Renal cortical epithelial cell (primary cell): Measurements from ENCODE around the gene LGALSL. TPM values are rescaled to one million over a fixed set of nuclear protein-coding genes. Genes with fewer than 3 reads are reported as not detected.

Experiments
- DNase-seq: peaks from one replicate; pipeline ENCODE4 v3.0.0-alpha.2; 2011; ENCODE audit warnings: low read depth
- total RNA-seq: library from RNA; depleted of rRNA; stranded (reverse); fragments of >200 nt; gene quantifications from 2 replicates; pipeline ENCODE4 v1.2.3, GENCODE V29; 2014

LGALSL gene
- 4.6 and 16.0 TPM in 2 replicates for total RNA-seq

DNA sequence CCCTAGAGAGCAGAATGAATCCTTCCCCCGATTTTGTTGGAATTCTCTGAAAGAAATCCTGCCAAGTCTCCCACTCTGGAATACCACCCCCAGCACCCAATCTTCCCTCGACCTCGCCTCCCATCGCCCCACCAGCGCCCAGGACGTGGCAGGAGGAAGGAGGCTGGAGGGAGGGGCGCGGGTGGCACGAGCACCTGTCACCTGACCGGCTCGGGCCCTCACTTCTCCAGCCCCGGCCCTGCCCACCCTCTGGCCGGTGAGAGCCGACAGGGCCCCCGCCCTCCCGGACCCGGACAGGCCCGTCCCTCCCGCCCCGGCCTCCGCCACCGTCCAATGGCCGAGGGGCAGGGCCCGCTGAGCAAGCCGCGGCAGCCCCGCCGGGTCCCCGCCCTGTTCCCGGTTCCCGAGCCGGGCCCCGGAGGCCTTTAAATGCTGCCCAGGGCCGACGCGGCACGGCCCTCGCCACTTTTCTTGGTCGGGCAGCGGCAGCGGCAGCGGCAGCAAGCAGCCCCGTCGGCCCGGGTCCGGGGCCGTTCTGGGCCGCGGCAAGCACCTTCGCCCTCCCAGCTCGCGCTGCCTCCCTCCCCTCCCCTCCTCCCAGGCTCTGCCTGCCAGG, at the start of gene LGALSL:
Gene LGALSL, plus strand, starts transcription at position 393 of the 616 bp plus-strand sequence. CDS start 384 bp downstream, outside the sequence.
- DNase-seq, result no peak

DNA sequence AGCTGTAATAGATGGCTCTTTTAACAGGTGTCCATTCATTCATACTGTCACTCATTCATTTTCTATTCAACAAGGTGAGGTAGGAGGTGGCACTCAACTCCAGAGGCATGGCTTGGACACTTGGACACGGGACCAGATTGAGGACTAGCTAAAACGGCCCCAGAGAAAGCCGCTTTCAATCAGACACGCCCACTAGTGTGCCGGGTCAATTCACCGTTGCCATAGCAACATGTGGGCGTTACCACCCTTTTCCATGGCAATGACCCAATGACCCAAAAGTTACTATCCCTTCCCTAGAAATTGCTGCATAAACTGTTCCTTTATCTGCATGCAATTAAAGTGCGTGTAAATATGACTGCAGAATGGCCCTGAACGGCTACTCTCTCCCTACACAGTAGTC, 49.2 kb upstream of the LGALSL start:
- DNase-seq, result peak; percentile 7

DNA sequence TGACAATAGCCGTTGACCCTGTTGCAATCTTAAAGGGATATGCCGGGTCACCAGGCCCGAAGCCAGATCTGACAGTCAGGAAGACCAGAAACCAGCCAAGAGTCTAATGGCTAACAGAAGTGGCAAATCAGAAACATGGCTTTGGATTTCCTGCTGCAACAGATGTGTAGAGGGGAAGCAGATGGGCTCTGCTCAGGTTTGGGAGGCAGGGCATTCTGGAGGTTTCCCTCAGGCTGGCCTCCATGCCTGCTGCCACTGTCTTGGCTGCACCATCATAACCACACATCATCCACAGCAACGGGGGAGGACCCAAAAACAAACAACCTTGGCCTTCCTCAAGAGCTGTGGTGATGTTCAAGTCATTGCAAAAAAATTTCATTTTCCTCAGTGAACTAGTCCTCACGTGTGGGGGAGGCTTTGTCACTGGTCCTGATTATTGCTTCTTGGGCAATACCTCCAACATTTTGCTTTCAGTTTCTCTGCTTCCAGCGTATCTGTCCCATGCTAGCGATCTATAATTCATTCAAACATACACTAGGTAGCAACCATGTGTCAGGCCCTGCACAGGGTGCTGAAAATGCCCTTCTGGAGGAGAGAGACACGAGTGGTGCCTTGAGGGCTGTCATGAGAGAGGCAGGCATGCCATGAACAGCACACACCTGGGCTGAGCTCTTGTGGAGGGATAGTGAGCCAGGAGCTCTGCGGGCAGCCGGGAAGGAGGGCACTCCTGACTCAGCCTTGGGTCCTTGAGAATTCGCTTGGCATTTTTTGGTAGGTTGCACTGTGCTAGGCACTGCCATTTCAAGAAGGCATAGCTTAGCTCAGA, 48.2 kb upstream of the LGALSL start:
- peak; percentile 16 for DNase-seq

DNA sequence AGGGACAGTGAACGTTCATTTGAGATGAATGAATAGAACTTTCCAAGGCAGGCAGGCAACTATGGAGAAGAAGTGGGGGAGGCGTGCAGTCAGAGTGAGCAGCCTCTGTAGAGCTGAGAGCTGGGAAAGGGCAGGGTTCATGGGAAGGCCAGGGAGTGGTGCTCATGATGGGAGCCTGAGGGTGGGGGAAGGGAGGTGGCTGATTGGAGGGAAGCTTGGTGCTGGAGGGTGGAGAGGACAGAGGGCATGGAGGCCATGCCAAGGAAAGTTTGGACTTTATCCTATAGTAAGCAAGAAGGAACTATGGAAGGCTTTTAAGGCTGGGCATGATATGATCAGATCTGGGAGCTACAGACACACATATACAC, 47.6 kb upstream of the LGALSL start:
- no peak for DNase-seq

DNA sequence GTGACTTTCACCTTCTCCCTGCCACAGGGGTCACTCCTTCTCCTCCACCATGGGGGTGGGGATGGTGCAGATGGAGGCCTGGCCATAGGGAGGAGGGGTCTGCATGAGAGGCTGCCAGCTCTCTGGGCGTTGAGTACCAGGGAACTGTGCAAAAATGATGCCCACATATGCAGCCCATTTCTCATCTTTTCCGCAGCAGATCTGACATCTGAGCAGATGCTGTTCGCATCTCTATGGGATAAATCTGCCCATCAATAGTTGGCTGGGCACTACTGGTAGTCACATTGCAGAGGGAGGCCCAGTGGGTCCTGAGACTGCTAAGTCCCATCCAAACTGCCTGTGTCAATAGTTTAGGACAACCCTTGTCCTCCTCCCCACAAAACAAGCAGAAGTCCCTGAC, 45.9 kb upstream of the LGALSL start:
- no peak for DNase-seq

DNA sequence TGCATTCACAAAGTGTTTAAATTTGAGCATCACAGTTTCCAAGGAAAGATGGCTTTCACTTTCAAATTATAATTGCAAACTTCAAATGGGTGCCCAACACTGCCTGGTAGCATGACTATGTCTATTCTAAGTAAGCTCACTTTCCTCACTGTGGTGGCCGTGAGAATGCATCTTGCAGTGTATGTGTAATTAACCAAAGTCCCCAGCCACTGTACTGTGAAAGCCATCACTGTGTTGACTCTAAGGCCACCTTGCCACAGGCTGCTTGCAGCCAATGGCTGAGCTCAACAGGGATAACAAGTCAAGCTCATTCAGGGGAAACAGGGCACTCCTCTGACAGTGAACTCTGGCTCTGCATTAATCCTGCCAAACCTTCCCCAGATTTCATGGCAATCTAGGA, 43.3 kb upstream of the LGALSL start:
- no peak for DNase-seq

DNA sequence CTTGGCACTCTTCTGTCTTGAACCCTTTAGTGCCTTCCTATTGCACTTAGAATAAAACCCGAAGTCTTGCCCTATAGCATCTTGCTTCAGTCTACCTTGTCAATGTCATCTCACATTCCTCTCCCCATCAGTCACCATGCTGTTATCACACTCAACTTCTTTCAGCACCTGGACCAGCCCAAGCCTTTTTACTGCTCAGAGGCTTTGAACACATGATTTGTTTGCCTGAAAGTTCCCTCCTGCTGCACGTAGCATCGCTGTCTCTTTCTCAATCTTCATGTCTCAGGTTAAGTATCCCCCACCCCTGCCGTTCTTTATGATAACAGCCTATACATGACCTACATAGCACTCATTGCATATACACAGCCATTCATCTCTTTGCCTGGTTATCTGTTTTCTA, 41.3 kb upstream of the LGALSL start:
- no peak for DNase-seq

DNA sequence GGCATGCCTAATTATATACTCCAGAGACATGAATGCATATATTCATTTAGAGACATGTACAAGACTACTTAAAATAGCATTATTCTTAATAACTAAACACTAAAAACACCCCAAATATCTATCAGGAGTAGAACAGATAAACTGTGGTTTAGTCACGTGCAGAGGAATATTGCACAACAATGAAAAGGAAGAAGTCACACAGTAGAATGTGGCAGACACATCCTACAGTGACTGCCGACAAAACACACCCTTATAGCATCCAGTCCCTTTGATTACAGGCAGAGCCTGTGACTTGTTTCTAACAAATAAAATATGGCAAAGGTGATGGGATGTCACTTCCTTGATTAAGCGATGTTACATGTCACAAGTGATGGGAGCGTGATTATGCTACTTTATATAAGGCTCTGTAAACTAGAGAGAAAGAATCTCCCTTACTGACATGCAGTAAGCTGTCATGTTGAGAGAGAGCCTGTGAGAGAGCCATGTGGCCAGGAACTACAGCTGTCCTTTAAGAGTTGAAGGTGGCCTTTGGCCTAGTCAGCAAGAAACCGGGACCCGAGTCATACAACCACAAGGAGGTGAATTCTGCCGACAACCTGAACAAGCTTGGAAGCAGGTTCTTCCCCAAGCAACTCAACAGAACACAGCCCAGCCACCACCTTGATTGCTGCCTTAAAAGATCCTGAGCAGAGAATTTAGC, 39.1 kb upstream of the LGALSL start:
- DNase-seq, result no peak

DNA sequence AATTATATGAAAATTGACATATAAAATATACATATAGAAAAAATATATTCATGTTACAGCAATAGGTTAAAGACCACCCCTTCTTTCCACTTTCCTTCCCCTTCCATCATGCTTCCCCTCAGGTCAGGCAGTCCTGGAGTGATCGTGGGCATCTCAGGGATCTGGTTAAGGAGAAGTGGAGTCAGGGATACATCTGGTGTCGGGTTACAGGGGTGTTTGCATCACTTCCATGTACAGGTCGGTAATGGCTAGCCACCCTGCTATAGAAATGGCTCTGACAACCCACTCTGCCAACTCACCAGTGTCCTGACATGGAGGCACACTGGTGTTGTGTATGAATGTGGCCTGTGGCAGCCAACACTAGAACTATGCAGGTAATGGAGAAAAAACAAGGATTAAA, 36.3 kb upstream of the LGALSL start:
- DNase-seq, result no peak

DNA sequence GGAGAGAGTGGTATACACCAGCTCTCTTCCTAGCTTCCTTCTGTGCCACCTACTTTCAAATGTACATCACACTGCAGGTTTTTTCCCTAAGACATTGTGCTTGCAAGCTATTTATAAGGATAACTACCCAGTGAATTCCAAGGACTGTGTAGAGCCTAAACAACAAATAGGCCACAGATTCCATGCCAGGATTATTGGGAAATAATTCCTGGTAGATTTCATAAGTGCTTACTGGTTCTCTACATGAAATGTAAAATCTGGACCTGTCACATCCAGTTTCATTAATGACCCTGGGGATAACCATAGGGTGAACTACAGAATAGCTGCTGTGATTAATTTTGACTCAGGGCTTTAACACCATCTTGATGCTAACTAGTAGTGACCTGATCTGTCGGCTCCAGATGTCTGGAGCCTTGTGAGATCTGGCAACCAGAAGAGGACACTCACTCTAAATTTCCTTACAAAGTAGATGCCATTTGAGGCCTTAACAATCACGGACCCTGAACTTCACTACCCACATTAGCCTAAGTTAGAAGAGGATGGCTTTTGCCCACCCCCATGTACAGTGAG, 34.3 kb upstream of the LGALSL start:
- no peak for DNase-seq

DNA sequence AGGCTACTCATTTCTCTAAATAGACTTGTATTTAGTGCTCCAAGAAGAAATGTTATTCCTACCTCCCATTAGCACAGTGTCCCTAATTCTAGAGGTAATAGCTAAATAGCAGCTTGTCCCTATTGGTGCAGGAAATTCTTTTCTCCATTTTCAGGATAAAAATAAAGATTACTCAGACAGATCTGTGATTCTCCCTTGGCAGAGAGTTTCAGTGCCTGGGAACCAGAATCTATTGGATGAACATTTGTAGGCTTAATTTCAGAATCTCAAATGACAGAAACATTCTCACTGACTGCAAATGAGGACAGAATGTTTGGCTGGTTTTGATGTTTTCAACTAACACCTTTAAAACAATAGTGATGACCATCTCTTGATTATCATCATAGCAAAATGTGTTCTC, 33.3 kb upstream of the LGALSL start:
- DNase-seq, result no peak

DNA sequence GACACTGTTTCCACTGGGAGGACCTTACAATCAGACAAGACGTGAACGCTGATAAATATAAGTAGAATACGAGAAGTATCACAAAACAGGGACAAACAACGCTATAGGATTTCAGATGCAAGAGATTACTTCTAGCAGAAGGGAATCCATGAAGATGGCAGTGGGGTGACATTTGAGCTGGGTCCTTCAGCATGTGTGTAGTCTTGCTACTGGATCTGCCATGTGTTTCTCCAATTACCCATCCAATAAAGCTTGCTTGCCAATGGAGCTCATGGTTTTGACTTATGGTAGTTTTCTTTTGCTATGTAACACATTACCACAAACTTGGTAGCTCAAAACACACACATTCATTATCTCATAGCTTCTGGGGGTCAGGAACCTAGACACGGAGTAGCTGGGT, 32.8 kb upstream of the LGALSL start:
- DNase-seq, result no peak

DNA sequence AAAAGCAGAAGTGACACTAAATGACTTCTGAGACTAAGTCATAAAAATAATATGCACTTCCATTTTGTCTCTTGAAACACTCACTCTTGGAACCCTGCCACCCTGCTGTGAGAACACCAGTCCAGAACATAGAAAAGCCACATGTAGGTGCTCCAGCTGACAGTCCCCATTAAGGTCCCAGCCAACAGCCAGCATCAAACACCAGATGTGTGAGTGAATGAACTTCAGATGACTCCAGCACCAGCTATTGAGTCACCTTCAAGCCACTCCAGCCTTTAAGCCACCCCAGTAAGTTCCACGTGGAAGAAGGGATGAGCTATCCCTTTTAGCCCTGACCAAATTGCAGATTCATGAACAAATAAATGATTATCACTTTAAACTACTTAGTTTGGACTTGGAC, 31.5 kb upstream of the LGALSL start:
- no peak for DNase-seq

DNA sequence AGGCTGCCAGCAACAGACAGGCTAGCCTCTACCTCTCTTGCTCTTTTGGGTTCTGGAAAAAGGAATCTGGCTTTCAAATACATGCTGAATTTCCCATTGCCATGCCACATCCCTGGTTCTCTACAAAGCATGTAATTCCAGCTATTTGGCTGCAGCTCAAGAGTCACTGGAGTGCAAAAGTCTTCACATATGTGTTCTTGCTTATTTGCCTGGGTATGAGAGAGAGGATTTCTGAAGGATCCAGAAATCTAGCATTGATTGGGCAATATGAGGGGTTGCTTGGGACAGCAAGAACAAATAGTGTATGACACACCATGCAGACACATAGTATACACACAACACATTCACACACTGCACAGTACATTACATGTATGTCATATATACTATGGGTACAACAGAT, 30.7 kb upstream of the LGALSL start:
- peak; percentile 27 for DNase-seq

DNA sequence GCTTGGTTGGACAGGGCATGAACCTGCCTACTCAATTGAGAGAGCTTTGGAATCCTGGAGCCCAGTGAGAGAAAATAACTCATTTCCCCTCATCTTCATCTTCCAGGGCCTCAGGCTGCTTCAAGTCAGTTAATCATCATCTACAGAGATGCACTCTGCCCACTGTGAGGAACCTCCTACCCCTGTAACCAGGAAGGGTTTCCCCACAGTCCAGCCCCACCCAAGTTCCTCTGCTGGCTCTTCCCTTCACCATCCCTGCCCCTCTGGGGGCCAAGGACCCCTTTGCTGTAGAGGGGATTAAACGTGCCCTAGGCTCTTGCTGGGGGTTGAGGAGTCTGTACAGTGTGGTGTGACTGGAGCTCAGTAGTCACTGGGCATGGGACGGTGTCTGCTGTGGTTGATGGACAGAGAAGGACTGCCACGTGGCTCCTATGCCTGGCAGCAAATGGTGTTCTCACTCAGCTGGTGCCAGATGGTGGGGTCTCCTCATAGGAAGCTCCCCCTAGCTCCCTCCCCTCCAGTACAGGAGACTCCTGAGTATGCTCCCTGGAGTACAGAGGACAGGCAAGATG, 29.5 kb upstream of the LGALSL start:
- DNase-seq, result peak; percentile 11

DNA sequence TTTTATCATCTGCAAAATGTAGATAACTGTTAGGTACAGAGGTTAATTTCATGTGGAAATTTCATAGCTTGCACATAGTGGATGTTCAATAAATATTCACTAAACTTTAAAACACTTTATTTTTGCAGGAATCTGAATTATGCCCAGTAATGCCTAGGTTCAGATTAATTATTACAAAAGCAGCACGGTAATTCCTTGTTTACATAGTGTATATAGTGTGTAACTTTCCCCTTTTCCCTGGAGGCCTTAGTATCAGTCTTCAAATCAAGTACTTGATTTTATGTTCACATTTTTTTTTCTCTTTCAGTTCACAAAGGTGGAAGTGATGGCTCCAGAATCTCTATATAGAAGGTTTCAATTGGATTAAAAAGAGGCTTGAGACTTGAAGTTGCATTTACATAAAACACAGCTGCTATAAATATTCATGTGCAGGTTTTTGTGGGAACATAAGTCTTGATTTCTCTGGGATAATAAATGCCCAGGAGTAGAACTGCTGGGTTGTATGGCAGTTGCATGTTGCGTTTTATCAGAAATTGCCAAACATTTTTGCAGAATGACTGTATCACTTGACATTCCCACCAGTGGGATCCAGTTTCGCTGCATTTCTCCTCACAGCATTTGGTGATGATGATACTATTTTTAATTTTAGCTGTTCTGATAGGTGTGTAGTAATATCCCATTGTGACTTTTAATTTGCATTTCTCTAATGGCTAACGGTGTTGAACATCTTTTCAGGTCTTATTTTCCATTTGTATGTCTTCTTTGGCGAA, 27.6 kb upstream of the LGALSL start:
- DNase-seq, result peak; percentile 41

DNA sequence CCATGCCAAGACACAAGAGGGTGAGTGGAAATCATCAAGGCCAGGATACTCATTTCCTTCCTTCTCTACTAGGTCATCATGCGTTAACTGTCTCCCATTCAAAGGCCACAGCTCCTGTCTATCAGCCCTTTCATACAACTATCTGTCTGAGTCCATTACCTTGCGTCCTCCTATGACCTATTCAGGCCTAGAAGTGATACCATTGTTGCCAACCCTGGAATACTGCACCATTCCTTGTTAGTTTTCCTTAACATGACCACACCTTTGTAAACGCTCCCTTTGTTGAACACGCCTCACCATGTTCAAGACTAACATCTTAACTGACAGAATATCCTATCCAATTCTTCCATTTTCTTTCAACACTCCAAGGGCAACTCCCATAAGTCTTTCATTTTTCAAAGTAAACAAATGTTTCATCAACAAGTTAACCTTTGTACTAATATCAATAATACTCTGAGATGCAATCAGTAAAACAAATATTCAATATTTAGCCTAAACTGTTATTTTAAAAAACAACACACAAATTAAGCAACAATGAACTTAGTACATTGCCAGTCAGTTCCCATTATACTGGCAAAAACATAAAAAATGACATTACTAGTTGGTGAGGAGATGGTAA, 19.8 kb upstream of the LGALSL start:
- DNase-seq, result no peak

DNA sequence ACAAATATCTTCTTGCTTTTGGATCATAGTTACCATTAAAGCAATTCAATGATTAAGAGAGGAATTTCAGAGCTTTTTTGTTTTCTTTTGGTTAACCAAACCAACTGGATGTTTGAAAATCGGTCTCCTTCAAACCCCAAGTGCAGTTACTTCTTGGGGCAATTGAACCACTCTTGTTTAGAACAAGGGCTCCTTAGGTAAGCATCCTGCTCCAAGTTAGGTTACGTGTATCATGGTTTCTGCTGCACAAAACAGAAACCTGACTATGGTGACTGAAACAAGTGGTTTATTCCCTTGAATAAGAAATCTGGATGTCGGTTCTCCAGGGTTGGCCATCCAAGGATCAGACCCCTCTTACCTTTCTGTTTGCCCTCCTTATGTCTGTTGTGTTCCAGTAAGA, 16.1 kb upstream of the LGALSL start:
- DNase-seq, result no peak

DNA sequence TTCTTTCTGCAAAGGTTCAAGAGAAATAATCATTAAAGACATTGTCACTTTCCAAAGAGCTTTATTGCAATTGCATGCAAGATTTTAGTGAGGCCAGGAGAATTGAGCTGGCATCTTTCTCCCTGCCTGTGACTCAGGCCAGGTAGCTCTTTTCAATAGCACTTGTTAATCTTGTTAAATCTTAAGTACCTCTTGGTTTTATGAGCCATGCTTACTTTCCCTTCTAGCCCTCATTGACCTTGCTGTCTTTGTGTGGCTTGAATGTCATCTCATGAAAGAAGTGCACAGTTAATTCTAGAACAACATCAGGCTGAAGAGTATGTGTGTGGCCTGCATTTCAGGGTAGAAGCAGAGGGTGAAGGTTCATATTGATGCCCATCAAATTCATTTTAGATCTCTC, 14.8 kb upstream of the LGALSL start:
- no peak for DNase-seq

DNA sequence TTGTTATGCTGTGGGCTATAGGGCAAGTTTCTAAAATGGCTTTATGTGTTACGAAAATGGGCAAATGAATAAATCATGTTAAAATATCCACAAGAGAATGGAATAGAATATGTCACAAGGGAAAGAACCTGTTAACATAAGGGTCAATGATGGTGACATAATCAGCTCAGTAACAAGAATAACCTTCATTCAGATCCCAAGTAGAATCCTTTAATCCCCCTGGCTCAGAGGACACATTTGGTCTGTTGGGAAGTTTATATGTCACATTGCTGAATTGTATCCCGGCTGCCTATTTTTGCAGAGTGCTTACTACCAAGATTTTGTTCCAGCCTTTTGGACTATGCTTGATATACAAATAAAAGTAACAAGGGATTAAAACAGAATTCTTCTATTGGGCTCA, 13.1 kb upstream of the LGALSL start:
- DNase-seq, result no peak

DNA sequence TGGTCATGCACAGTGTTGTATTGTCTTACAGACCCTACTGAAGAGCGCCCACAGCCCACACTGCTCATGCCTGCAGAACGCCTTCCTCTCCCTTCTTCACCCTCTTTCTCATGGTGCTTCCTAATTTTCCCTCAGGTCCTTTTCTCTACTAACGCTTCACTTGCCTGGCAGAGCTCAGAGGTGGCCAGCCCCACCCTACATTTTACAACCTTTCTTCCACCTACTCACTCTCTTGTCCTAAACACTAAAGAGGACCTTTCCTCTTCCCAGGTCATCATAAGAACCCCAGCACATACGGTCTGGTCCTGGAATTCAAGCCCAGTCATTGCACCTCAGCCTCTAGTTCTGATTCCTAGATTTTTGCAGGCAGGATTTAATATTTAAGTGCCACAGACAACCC, 11.7 kb upstream of the LGALSL start:
- no peak for DNase-seq
